ENCODE data around the gene TBL1XR1. TPM values are rescaled to one million over a fixed set of nuclear protein-coding genes. Genes with fewer than 3 reads are reported as not detected.

Gene TBL1XR1
- total RNA-seq: 124 TPM

- H3K27me3 ChIP-seq (ENCODE audit: control insufficient read depth in 3 of 3, insufficient read depth in 3 of 3, low read length in 3 of 3): no peaks in the 10 kb centered on the region
- peak within 1 kb of the TSS; percentile 79 to 96 (median 85) for H3K9ac ChIP-seq (ENCODE audit: low read depth in 1 of 3, low read length in 3 of 3)
- no peaks in the 10 kb centered on the region for H3K9me3 ChIP-seq (ENCODE audit: control insufficient read depth in 3 of 3, low read length in 3 of 3)
- peak within 1 kb of the TSS; percentile 96 for H3K27ac ChIP-seq (ENCODE audit: low read depth, low read length)
- H3K36me3 ChIP-seq (ENCODE audit: control insufficient read depth in 3 of 3, insufficient read depth in 3 of 3, low read length in 3 of 3): no peaks in the 10 kb centered on the region
- peaks cover 17 to 21% (median 19%) of the 10 kb centered on the region in 3 donors for H3K4me1 ChIP-seq (ENCODE audit: control insufficient read depth in 3 of 3, insufficient read depth in 3 of 3, low read length in 3 of 3)
- peak within 1 kb of the TSS; percentile 76 to 92 (median 80) for H3K4me3 ChIP-seq (ENCODE audit: low read length in 3 of 3)
These were observed at the start of gene TBL1XR1 for GRCh38 chr3:177197041-177197726. TBL1XR1 (minus strand) TSS chr3:177197482; CDS start chr3:177064977, 132,505 bp downstream.

- H3K4me3 ChIP-seq (ENCODE audit: low read length in 3 of 3): no peak overlapping the region
- H3K9me3 ChIP-seq (ENCODE audit: control insufficient read depth in 3 of 3, low read length in 3 of 3): no peaks in the 10 kb centered on the region
- no peak overlapping the region for H3K9ac ChIP-seq (ENCODE audit: low read depth in 1 of 3, low read length in 3 of 3)
- H3K4me1 ChIP-seq (ENCODE audit: control insufficient read depth in 3 of 3, insufficient read depth in 3 of 3, low read length in 3 of 3): no peaks in the 10 kb centered on the region
- H3K27ac ChIP-seq (ENCODE audit: low read depth, low read length): no peak overlapping the region
- H3K36me3 ChIP-seq (ENCODE audit: control insufficient read depth in 3 of 3, insufficient read depth in 3 of 3, low read length in 3 of 3): no peaks in the 10 kb centered on the region
- H3K27me3 ChIP-seq (ENCODE audit: control insufficient read depth in 3 of 3, insufficient read depth in 3 of 3, low read length in 3 of 3): no peaks in the 10 kb centered on the region
These were observed 48.0 kb upstream of the TBL1XR1 start for GRCh38 chr3:177245250-177245649.

- H3K4me1 ChIP-seq (ENCODE audit: control insufficient read depth in 3 of 3, insufficient read depth in 3 of 3, low read length in 3 of 3): no peaks in the 10 kb centered on the region
- H3K36me3 ChIP-seq (ENCODE audit: control insufficient read depth in 3 of 3, insufficient read depth in 3 of 3, low read length in 3 of 3): no peaks in the 10 kb centered on the region
These were observed 47.3 kb upstream of the TBL1XR1 start for GRCh38 chr3:177244606-177245005.

GRCh38 chr3:177238686-177239216 is 41.5 kb upstream of the TBL1XR1 start:
- Histone ChIP-seq H3K9me3 (ENCODE audit: control insufficient read depth in 3 of 3, low read length in 3 of 3) (no peaks in the 10 kb centered on the region), H3K36me3 (ENCODE audit: control insufficient read depth in 3 of 3, insufficient read depth in 3 of 3, low read length in 3 of 3) (no peaks in the 10 kb centered on the region), H3K9ac (ENCODE audit: low read depth in 1 of 3, low read length in 3 of 3) (no peak overlapping the region), H3K27me3 (ENCODE audit: control insufficient read depth in 3 of 3, insufficient read depth in 3 of 3, low read length in 3 of 3) (no peaks in the 10 kb centered on the region), H3K4me1 (ENCODE audit: control insufficient read depth in 3 of 3, insufficient read depth in 3 of 3, low read length in 3 of 3) (no peaks in the 10 kb centered on the region), H3K27ac (ENCODE audit: low read depth, low read length) (no peak overlapping the region), H3K4me3 (ENCODE audit: low read length in 3 of 3) (no peak overlapping the region)

More at GRCh38 chr3:177244606-177245005, 47.3 kb upstream of the TBL1XR1 start:
- no peak overlapping the region for H3K27ac ChIP-seq (ENCODE audit: low read depth, low read length)
- no peak overlapping the region for H3K9ac ChIP-seq (ENCODE audit: low read depth in 1 of 3, low read length in 3 of 3)
- H3K4me3 ChIP-seq (ENCODE audit: low read length in 3 of 3): no peak overlapping the region
- no peaks in the 10 kb centered on the region for H3K9me3 ChIP-seq (ENCODE audit: control insufficient read depth in 3 of 3, low read length in 3 of 3)
- H3K27me3 ChIP-seq (ENCODE audit: control insufficient read depth in 3 of 3, insufficient read depth in 3 of 3, low read length in 3 of 3): no peaks in the 10 kb centered on the region

GRCh38 chr3:177237206-177237605 is 39.9 kb upstream of the TBL1XR1 start:
- Histone ChIP-seq H3K9ac (ENCODE audit: low read depth in 1 of 3, low read length in 3 of 3) (no peak overlapping the region), H3K9me3 (ENCODE audit: control insufficient read depth in 3 of 3, low read length in 3 of 3) (no peaks in the 10 kb centered on the region), H3K27ac (ENCODE audit: low read depth, low read length) (no peak overlapping the region)

GRCh38 chr3:177236704-177237103 is 39.4 kb upstream of the TBL1XR1 start:
- Histone ChIP-seq H3K36me3 (ENCODE audit: control insufficient read depth in 3 of 3, insufficient read depth in 3 of 3, low read length in 3 of 3) (no peaks in the 10 kb centered on the region), H3K27me3 (ENCODE audit: control insufficient read depth in 3 of 3, insufficient read depth in 3 of 3, low read length in 3 of 3) (no peaks in the 10 kb centered on the region), H3K9me3 (ENCODE audit: control insufficient read depth in 3 of 3, low read length in 3 of 3) (no peaks in the 10 kb centered on the region), H3K4me3 (ENCODE audit: low read length in 3 of 3) (no peak overlapping the region), H3K4me1 (ENCODE audit: control insufficient read depth in 3 of 3, insufficient read depth in 3 of 3, low read length in 3 of 3) (no peaks in the 10 kb centered on the region), H3K9ac (ENCODE audit: low read depth in 1 of 3, low read length in 3 of 3) (no peak overlapping the region), H3K27ac (ENCODE audit: low read depth, low read length) (no peak overlapping the region)

More at GRCh38 chr3:177237206-177237605, 39.9 kb upstream of the TBL1XR1 start:
- Histone ChIP-seq H3K4me1 (ENCODE audit: control insufficient read depth in 3 of 3, insufficient read depth in 3 of 3, low read length in 3 of 3) (no peaks in the 10 kb centered on the region), H3K36me3 (ENCODE audit: control insufficient read depth in 3 of 3, insufficient read depth in 3 of 3, low read length in 3 of 3) (no peaks in the 10 kb centered on the region), H3K27me3 (ENCODE audit: control insufficient read depth in 3 of 3, insufficient read depth in 3 of 3, low read length in 3 of 3) (no peaks in the 10 kb centered on the region), H3K4me3 (ENCODE audit: low read length in 3 of 3) (no peak overlapping the region)

GRCh38 chr3:177234121-177234520 is 36.8 kb upstream of the TBL1XR1 start:
- Histone ChIP-seq H3K4me3 (ENCODE audit: low read length in 3 of 3) (no peak overlapping the region), H3K9me3 (ENCODE audit: control insufficient read depth in 3 of 3, low read length in 3 of 3) (no peaks in the 10 kb centered on the region), H3K27me3 (ENCODE audit: control insufficient read depth in 3 of 3, insufficient read depth in 3 of 3, low read length in 3 of 3) (no peaks in the 10 kb centered on the region), H3K9ac (ENCODE audit: low read depth in 1 of 3, low read length in 3 of 3) (no peak overlapping the region), H3K27ac (ENCODE audit: low read depth, low read length) (no peak overlapping the region), H3K36me3 (ENCODE audit: control insufficient read depth in 3 of 3, insufficient read depth in 3 of 3, low read length in 3 of 3) (no peaks in the 10 kb centered on the region), H3K4me1 (ENCODE audit: control insufficient read depth in 3 of 3, insufficient read depth in 3 of 3, low read length in 3 of 3) (no peaks in the 10 kb centered on the region)

GRCh38 chr3:177231242-177231641 is 34.0 kb upstream of the TBL1XR1 start:
- Histone ChIP-seq H3K36me3 (ENCODE audit: control insufficient read depth in 3 of 3, insufficient read depth in 3 of 3, low read length in 3 of 3) (no peaks in the 10 kb centered on the region), H3K4me1 (ENCODE audit: control insufficient read depth in 3 of 3, insufficient read depth in 3 of 3, low read length in 3 of 3) (no peaks in the 10 kb centered on the region), H3K27ac (ENCODE audit: low read depth, low read length) (no peak overlapping the region), H3K9me3 (ENCODE audit: control insufficient read depth in 3 of 3, low read length in 3 of 3) (no peaks in the 10 kb centered on the region), H3K4me3 (ENCODE audit: low read length in 3 of 3) (no peak overlapping the region), H3K9ac (ENCODE audit: low read depth in 1 of 3, low read length in 3 of 3) (no peak overlapping the region), H3K27me3 (ENCODE audit: control insufficient read depth in 3 of 3, insufficient read depth in 3 of 3, low read length in 3 of 3) (no peaks in the 10 kb centered on the region)

GRCh38 chr3:177230641-177231040 is 33.4 kb upstream of the TBL1XR1 start:
- no peaks in the 10 kb centered on the region for H3K4me1 ChIP-seq (ENCODE audit: control insufficient read depth in 3 of 3, insufficient read depth in 3 of 3, low read length in 3 of 3)
- H3K9me3 ChIP-seq (ENCODE audit: control insufficient read depth in 3 of 3, low read length in 3 of 3): no peaks in the 10 kb centered on the region
- H3K4me3 ChIP-seq (ENCODE audit: low read length in 3 of 3): no peak overlapping the region
- H3K27ac ChIP-seq (ENCODE audit: low read depth, low read length): no peak overlapping the region
- H3K9ac ChIP-seq (ENCODE audit: low read depth in 1 of 3, low read length in 3 of 3): no peak overlapping the region
- H3K36me3 ChIP-seq (ENCODE audit: control insufficient read depth in 3 of 3, insufficient read depth in 3 of 3, low read length in 3 of 3): no peaks in the 10 kb centered on the region
- H3K27me3 ChIP-seq (ENCODE audit: control insufficient read depth in 3 of 3, insufficient read depth in 3 of 3, low read length in 3 of 3): no peaks in the 10 kb centered on the region

GRCh38 chr3:177229791-177230190 is 32.5 kb upstream of the TBL1XR1 start:
- Histone ChIP-seq H3K4me1 (ENCODE audit: control insufficient read depth in 3 of 3, insufficient read depth in 3 of 3, low read length in 3 of 3) (no peaks in the 10 kb centered on the region), H3K9ac (ENCODE audit: low read depth in 1 of 3, low read length in 3 of 3) (no peak overlapping the region), H3K4me3 (ENCODE audit: low read length in 3 of 3) (no peak overlapping the region), H3K27ac (ENCODE audit: low read depth, low read length) (no peak overlapping the region), H3K9me3 (ENCODE audit: control insufficient read depth in 3 of 3, low read length in 3 of 3) (no peaks in the 10 kb centered on the region), H3K27me3 (ENCODE audit: control insufficient read depth in 3 of 3, insufficient read depth in 3 of 3, low read length in 3 of 3) (no peaks in the 10 kb centered on the region), H3K36me3 (ENCODE audit: control insufficient read depth in 3 of 3, insufficient read depth in 3 of 3, low read length in 3 of 3) (no peaks in the 10 kb centered on the region)

Measured in skeletal muscle tissue (tissue), 4 donors.